Kasumi-1 (cell line): ENCODE data around the gene MMP2.

Source experiments
- DNase-seq, 2 experiments: peaks; one replicate each; lab custom pipeline; 2025; lab: John Stamatoyannopoulos, UW

The MMP2 gene

GRCh38 chr16:55513616-55514015 lies 34.6 kb downstream of the MMP2 start:
- DNase-seq: no peak

GRCh38 chr16:55515111-55515510 lies 36.1 kb downstream of the MMP2 start:
- DNase-seq: no peak

DNA sequence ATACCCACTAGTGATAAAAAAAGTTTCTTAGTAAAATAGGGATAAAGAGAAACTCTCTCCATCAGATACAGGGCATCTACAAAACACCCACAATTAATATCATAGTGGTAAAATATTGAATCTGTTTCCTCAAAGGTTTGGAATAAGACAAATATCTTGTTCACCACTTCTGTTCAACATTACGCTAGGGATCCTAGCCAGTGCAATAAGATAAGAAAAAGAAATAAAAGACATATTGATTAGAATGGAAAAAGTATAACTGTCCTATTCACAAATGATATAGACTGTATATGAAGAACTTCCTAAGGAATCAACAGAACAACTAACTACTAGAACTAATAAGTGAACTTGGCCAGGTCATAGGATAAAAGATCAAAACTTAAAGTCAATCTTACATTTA lies 42.8 kb downstream of the MMP2 start:
- DNase-seq: no peak

- DNase-seq: no peak
Observed at GRCh38 chr16:55526441-55526840, 47.4 kb downstream of the MMP2 start.

DNA sequence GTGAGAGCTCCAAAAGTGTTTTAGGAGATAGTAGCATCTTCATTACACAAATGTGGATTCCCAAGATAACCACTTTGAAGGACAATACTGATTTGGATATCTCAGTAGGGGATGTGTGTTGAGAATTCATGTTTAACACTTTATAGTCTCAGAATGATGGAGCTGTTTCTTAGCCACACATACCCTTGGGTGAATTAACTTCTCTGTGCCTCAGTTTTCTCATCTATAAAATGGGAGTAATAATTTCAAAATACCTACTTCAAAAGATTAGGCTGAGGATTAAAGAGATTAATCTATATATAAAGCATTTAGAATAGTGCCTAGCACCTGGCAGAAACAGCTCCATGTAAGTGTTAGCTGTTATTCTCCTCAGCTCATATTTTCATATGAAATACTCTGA lies 48.9 kb downstream of the MMP2 start:
- DNase-seq: no peak

GRCh38 chr16:55529018-55529417 lies 50.0 kb downstream of the MMP2 start:
- DNase-seq: no peak

- no peak for DNase-seq
Observed at GRCh38 chr16:55530316-55530856, 51.4 kb downstream of the MMP2 start.

GRCh38 chr16:55532227-55532626 lies 53.2 kb downstream of the MMP2 start:
- no peak for DNase-seq

GRCh38 chr16:55534756-55535155 lies 55.8 kb downstream of the MMP2 start:
- DNase-seq: no peak

GRCh38 chr16:55539049-55539448 lies 60.1 kb downstream of the MMP2 start:
- DNase-seq: peak; percentile 17 to 19

- no peak for DNase-seq
Observed at GRCh38 chr16:55539488-55539887, 60.5 kb downstream of the MMP2 start.

DNA sequence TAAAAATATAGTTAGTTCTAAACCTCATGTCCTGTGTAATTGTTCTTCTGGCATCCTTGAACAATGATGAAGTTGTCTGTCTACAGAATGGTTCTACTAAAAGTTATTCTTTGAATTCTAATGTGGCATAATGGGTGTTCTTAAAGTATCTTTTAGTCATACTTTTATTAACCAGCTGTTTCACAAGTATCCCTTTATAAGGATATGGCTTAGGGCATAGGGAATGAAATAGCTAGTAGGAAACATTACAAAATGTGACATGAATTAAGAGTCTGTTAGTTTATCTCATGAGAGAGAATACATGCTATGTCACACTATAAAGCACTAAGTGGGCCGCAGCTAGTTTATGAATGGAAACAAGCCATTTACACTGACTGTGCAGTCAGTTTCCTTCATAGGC lies 61.2 kb downstream of the MMP2 start:
- DNase-seq: no peak

- DNase-seq: peak in 1 of 2 experiments; percentile 3
Observed at GRCh38 chr16:55542459-55543082, 63.6 kb downstream of the MMP2 start.

DNA sequence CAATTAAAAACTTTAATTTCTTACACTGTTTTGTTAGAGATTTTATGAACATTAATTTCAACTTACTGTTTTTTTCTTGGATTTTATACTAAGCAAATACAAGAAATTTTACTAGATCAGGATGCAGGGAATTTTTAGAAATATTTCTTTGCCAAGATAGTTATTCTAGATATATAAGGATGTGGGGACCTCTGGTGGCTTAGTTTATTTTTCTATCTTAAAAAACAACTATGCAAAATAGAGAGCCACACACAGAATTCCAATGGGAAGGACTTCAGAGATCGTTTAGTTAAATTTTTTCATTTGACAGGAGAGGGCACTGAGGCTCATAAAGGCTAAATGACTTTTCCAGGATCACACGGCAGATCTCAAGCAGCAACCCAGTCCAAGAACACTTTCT lies 64.5 kb downstream of the MMP2 start:
- peak in 1 of 2 experiments; percentile 18 for DNase-seq

GRCh38 chr16:55552621-55553020 lies 73.6 kb downstream of the MMP2 start:
- DNase-seq: no peak

- no peak for DNase-seq
Observed at GRCh38 chr16:55555436-55555835, 76.4 kb downstream of the MMP2 start.
